PFSK-1 (cell line): ENCODE results near the gene MGAT1.

ENCODE experiments used
- FOXP2 ChIP-seq: optimal IDR thresholded peaks from 2 replicates; pipeline ENCODE3; 2011; ENCODE audit warnings: borderline replicate concordance, control low read depth, inconsistent platforms; ENCODE audit not compliant: insufficient read depth; ENCODE audit errors: extremely low read length, extremely low read depth
- POLR2AphosphoS5 ChIP-seq: IDR thresholded peaks from 2 replicates; pipeline ENCODE4 v1.6.1; 2012; ENCODE audit warnings: low read depth, mild to moderate bottlenecking, control low read depth, low read length, moderate library complexity
- REST ChIP-seq, 2 experiments: IDR thresholded peaks; 2 replicates each; pipeline versions ENCODE4 v1.6.1 to v1.8.0; 2011 to 2012; ENCODE audit warnings: low read depth in 2 of 2, low read length in 2 of 2, control low read depth in 1 of 2, inconsistent platforms in 1 of 2, mild to moderate bottlenecking in 1 of 2, moderate library complexity in 1 of 2; ENCODE audit not compliant: insufficient read depth in 1 of 2
- SIN3A ChIP-seq: IDR thresholded peaks from 2 replicates; pipeline ENCODE4 v1.6.1; 2012; ENCODE audit warnings: mild to moderate bottlenecking, low read length, moderate library complexity, borderline replicate concordance; ENCODE audit not compliant: insufficient read depth
- TAF1 ChIP-seq: IDR thresholded peaks from 2 replicates; pipeline ENCODE4 v1.6.1; 2012; ENCODE audit warnings: low read length, control low read depth, borderline replicate concordance; ENCODE audit not compliant: insufficient read depth

Gene MGAT1

DNA sequence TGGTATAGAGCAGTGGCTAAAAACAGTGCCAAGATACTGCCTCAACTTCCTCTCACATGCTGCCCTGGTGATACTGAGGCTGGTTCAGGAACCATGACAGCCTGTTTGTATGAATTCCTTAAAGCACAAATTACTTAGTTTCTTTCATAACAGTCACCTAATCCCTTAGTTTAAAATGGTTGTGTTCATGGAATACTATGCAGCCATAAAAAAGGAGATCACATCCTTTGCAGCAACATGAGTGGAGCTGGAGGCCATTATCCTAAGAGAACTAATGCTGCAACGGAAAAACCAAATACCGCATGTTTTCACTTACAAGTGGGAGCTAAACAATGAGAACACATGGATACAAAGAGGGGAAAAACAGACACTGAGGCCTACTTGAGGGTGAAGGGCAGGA is 36.6 kb upstream of the MGAT1 start:
- TF ChIP-seq TAF1 (no peak), REST (IDR thresholded peaks at IDR 0.05; ENCODE audit: insufficient read depth in 1 of 2, low read depth in 2 of 2, low read length in 2 of 2) (no peak)

- TF ChIP-seq POLR2AphosphoS5: no peak
- no peak for TF ChIP-seq REST (IDR thresholded peaks at IDR 0.05; ENCODE audit: insufficient read depth in 1 of 2, low read depth in 2 of 2, low read length in 2 of 2)
- no peak for TF ChIP-seq SIN3A
- TF ChIP-seq TAF1: no peak
These were observed 34.9 kb upstream of the MGAT1 start for GRCh38 chr5:180837478-180837877.

DNA sequence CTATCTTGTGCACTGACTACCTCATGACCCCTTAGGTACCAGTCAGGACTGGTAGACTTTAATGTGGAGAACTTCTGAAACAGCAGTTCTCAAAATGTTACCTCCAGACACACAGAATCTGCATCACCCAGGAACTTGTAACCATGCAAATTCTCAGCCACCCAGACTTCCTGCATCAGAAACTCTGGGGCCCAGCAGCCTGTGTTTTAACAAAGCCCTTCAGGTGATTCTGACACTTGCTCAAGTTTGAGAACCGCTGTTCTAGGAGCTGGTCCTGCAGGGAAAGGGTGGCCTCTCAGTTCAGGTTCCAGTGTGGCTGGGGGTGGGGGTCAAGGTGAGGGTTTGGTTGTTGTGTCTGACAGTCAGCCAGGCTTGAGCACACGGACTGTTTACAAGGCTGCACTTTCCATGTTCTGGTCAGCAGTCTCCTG is 30.0 kb upstream of the MGAT1 start:
- TF ChIP-seq REST (IDR thresholded peaks at IDR 0.05; ENCODE audit: insufficient read depth in 1 of 2, low read depth in 2 of 2, low read length in 2 of 2) (no peak), FOXP2 (no peak), TAF1 (no peak), SIN3A (no peak), POLR2AphosphoS5 (no peak)

DNA sequence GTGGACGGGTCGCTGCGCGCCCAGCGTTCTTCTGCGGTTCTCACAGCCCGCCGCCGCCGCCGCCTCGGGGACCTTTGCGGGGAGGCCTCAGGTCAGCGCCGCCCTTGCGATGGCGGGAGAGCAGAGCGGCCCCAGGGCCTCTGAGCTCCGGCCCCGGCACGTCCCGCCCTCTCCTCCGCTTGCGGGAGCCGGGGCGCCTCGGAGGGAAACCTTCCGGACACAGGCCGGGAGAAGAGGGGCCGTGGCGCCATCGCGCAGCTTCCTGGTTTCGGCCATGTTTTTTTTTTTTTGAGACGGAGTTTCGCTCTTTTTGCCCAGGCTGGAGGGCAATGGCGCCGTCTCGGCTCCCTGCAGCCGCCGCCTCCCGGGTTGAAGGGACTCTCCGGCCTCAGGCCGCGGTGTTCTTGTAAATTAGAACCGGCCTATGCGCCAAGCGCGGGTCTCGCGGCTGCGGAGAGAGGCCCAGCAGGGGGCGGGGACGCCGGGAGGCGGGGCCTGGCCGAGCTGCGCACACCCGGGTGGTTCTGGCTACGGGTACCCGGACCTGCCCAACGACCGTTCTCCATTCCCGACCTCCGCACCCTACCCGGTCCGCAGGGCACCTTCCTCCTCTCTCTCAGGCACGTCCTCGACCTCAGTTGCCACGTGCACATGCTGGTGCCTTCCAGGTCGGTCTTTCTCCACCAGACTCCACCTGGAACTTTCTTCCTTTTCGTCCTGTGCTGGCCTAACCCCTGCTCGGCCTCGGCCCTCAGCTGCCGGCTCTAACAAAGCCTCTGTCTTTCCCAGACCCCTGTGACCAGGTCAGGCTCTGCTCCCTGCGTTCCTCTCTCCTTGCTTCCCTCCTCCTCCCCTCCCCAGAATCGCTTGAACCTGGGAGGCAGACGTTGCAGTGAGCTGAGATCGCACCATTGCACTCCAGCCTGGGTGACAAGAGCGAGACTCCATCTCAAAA is 28.8 kb upstream of the MGAT1 start:
- no peak for TF ChIP-seq TAF1
- TF ChIP-seq REST (IDR thresholded peaks at IDR 0.05; ENCODE audit: insufficient read depth in 1 of 2, low read depth in 2 of 2, low read length in 2 of 2): no peak
- no peak for TF ChIP-seq SIN3A
- no peak for TF ChIP-seq POLR2AphosphoS5
- no peak for TF ChIP-seq FOXP2
